ENCODE data around the gene RTF2.

- TF ChIP-seq CTCF (IDR thresholded peaks at IDR 0.05) (no peak), POLR2A (IDR thresholded peaks at IDR 0.05) (no peak), EP300 (IDR thresholded peaks at IDR 0.05) (no peak)
These were observed 38.5 kb upstream of the RTF2 start for GRCh38 chr20:56429941-56430340.

Measured in tibial nerve (tissue), 4 donors.